Loucy (cell line): Measurements from ENCODE around the gene KRT14.

Source experiments
- H2AFZ ChIP-seq: fragments of 200-600 bp; sonication (generic); 2 replicates; pipeline ENCODE4 v1.6.0; 2016; ENCODE audit warnings: antibody characterized with exemption, mild to moderate bottlenecking, low read length, moderate library complexity
- H3F3A ChIP-seq: fragments of 200-600 bp; 2 replicates; pipeline ENCODE4 v1.6.0; 2016; ENCODE audit warnings: antibody characterized with exemption, low read depth, mild to moderate bottlenecking
- H3K27me3 ChIP-seq: fragments of 200-600 bp; sonication (generic); 2 replicates; pipeline ENCODE4 v1.6.1; 2014; ENCODE audit warnings: low read length, mild to moderate bottlenecking; ENCODE audit not compliant: insufficient read depth, poor library complexity, severe bottlenecking
- H3K36me3 ChIP-seq: fragments of 200-600 bp; sonication (generic); 2 replicates; pipeline ENCODE4 v1.6.1; 2016; ENCODE audit warnings: low read length; ENCODE audit not compliant: insufficient read depth
- H3K4me1 ChIP-seq: fragments of 200-600 bp; sonication (generic); 2 replicates; pipeline ENCODE4 v1.5.1; 2014; ENCODE audit warnings: low read length, mild to moderate bottlenecking; ENCODE audit not compliant: insufficient read depth, poor library complexity, severe bottlenecking
- H3K4me2 ChIP-seq: fragments of 200-600 bp; sonication (generic); 2 replicates; pipeline ENCODE4 v1.6.0; 2014; ENCODE audit warnings: antibody characterized with exemption, low read length, low read depth, mild to moderate bottlenecking; ENCODE audit not compliant: poor library complexity, severe bottlenecking
- H3K4me3 ChIP-seq: fragments of 200-600 bp; sonication (generic); 2 replicates; pipeline ENCODE4 v1.5.1; 2014; ENCODE audit warnings: low read length, mild to moderate bottlenecking, mixed read lengths; ENCODE audit not compliant: poor library complexity, severe bottlenecking
- H3K79me2 ChIP-seq: fragments of 200-600 bp; sonication (generic); 2 replicates; pipeline ENCODE4 v1.6.1; 2014; ENCODE audit warnings: low read length; ENCODE audit not compliant: insufficient read depth
- H3K9ac ChIP-seq: fragments of 200-600 bp; sonication (generic); 2 replicates; pipeline ENCODE4 v1.6.0; 2014; ENCODE audit warnings: mild to moderate bottlenecking, low read depth, low read length, moderate library complexity; ENCODE audit not compliant: poor library complexity, severe bottlenecking
- H3K9me2 ChIP-seq: fragments of 200-600 bp; sonication (generic); replicated peaks from 2 replicates; pipeline ENCODE4 v1.6.1; 2016; ENCODE audit warnings: low read depth, low read length, mixed read lengths
- H3K9me3 ChIP-seq: fragments of 200-600 bp; sonication (generic); 2 replicates; pipeline ENCODE4 v1.6.1; 2014; ENCODE audit warnings: mild to moderate bottlenecking, antibody characterized with exemption, low read length, low read depth; ENCODE audit not compliant: insufficient read depth
- H4K20me1 ChIP-seq: fragments of 200-600 bp; sonication (generic); 2 replicates; pipeline ENCODE4 v1.6.0; 2014; ENCODE audit warnings: antibody characterized with exemption, low read length, mild to moderate bottlenecking; ENCODE audit not compliant: insufficient read depth, poor library complexity, severe bottlenecking
- CTCF ChIP-seq: fragments of 200-600 bp; sonication (generic); conservative IDR thresholded peaks from 2 replicates; pipeline ENCODE4 v1.5.1; 2014; ENCODE audit warnings: mild to moderate bottlenecking, antibody characterized with exemption, low read length
- EZH2phosphoT487 ChIP-seq: fragments of 200-600 bp; IDR thresholded peaks from 2 replicates; pipeline ENCODE4 v1.6.1; 2018; ENCODE audit warnings: antibody characterized with exemption, mild to moderate bottlenecking, moderate library complexity, borderline replicate concordance

The KRT14 gene

DNA sequence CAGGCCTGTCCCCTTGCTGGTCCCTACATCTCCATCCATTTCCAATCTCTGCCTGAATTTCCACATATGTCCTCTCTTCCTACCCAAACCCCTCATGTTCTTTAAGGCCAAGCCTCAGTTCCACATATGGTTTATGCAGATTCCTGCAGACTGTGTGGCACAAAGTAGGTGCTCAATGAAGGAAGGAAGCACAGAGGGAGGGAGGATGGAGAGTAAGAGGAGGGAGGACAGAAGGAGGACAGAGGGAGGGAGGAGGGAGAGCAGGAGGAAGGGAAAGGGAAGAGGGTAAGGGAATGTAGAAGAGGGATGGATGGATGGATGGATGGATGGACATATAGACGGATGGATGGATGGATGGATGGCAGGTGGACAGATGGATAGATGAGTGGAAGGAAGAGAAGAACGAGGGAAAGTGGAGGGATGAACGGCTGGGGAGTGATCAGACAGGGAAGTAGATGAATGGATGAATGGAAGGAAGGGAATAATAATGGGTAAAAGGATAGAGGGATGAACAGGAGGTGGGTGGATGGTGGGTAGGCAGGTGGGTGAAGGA lies 7.7 kb upstream of the KRT14 start:
- Histone ChIP-seq H3K79me2 (no peaks in the 10 kb centered on the region), H3F3A (no peaks in the 10 kb centered on the region), H3K9me2 (no peaks in the 10 kb centered on the region), H3K9me3 (no peaks in the 10 kb centered on the region), H3K27me3 (no peaks in the 10 kb centered on the region), H4K20me1 (no peaks in the 10 kb centered on the region), H3K4me2 (no peak overlapping the region), H2AFZ (no peak overlapping the region), H3K9ac (no peak overlapping the region), H3K36me3 (no peaks in the 10 kb centered on the region), H3K4me1 (no peaks in the 10 kb centered on the region), H3K4me3 (no peak overlapping the region)
- TF ChIP-seq CTCF (no peak), EZH2phosphoT487 (no peak)

- TF ChIP-seq EZH2phosphoT487 (no peak), CTCF (no peak)
Observed at GRCh38 chr17:41593306-41593981, 6.7 kb upstream of the KRT14 start.

GRCh38 chr17:41592601-41593305 lies 6.1 kb upstream of the KRT14 start:
- H3K27me3 ChIP-seq = no peaks in the 10 kb centered on the region
- H3K4me2 ChIP-seq = no peak overlapping the region
- H3K4me1 ChIP-seq = no peaks in the 10 kb centered on the region
- H3K4me3 ChIP-seq = no peak overlapping the region
- no peak overlapping the region for H3K9ac ChIP-seq
- no peaks in the 10 kb centered on the region for H3K9me3 ChIP-seq
- no peaks in the 10 kb centered on the region for H3F3A ChIP-seq
- no peak overlapping the region for H2AFZ ChIP-seq
- H4K20me1 ChIP-seq = no peaks in the 10 kb centered on the region
- no peaks in the 10 kb centered on the region for H3K79me2 ChIP-seq
- H3K36me3 ChIP-seq = no peaks in the 10 kb centered on the region
- H3K9me2 ChIP-seq = no peaks in the 10 kb centered on the region
- TF ChIP-seq CTCF = no peak
- TF ChIP-seq EZH2phosphoT487 = no peak

More at GRCh38 chr17:41593306-41593981, 6.7 kb upstream of the KRT14 start:
- no peak overlapping the region for H2AFZ ChIP-seq
- H3K36me3 ChIP-seq = no peaks in the 10 kb centered on the region
- H3K4me1 ChIP-seq = no peaks in the 10 kb centered on the region
- no peak overlapping the region for H3K9ac ChIP-seq
- no peaks in the 10 kb centered on the region for H3K27me3 ChIP-seq
- no peaks in the 10 kb centered on the region for H3K79me2 ChIP-seq
- H3K4me2 ChIP-seq = no peak overlapping the region
- H3F3A ChIP-seq = no peaks in the 10 kb centered on the region
- no peaks in the 10 kb centered on the region for H3K9me3 ChIP-seq
- H3K4me3 ChIP-seq = no peak overlapping the region
- H3K9me2 ChIP-seq = no peaks in the 10 kb centered on the region
- no peaks in the 10 kb centered on the region for H4K20me1 ChIP-seq
